ENCODE results near the gene MYL7. TPM values are rescaled to one million over a fixed set of nuclear protein-coding genes. Genes with fewer than 3 reads are reported as not detected.

The MYL7 gene
- total RNA-seq, 1 experiment from 2014 or later: not detected

- no peak overlapping the region for H3K27ac ChIP-seq (ENCODE audit: low read depth, low read length, poor library complexity, severe bottlenecking)
- no peak for DNase-seq (ENCODE audit: low spot score)
- intact Hi-C loops (cut with micrococcal nuclease; ENCODE audit: unreplicated experiment): no loop called here
- TF ChIP-seq CTCF (conservative IDR thresholded peaks at IDR 0.05; ENCODE audit: low read depth, low read length): no peak
- no peak for TF ChIP-seq EZH2 (IDR thresholded peaks at IDR 0.05; ENCODE audit: borderline replicate concordance, low read depth, low read length, poor library complexity, severe bottlenecking)
- no peaks in the 10 kb centered on the region for H3K36me3 ChIP-seq (ENCODE audit: insufficient read depth, low read length, poor library complexity, severe bottlenecking)
- H3K4me1 ChIP-seq (ENCODE audit: insufficient read depth, low read length, poor library complexity, severe bottlenecking): no peaks in the 10 kb centered on the region
- no peaks in the 10 kb centered on the region for H3K27me3 ChIP-seq (replicated peaks; ENCODE audit: insufficient read depth, low read depth, low read length, poor library complexity)
- no TSS peak for BruUV-seq (replicated peaks)
- ChIA-PET CTCF (no interaction called here), POLR2A (ENCODE audit: low non-redundant PET) (no interaction called here)
- no peak overlapping the region for H3K4me3 ChIP-seq (ENCODE audit: low read depth, low read length, poor library complexity, severe bottlenecking)
- H3K9me3 ChIP-seq (ENCODE audit: low read depth, low read length, poor library complexity, severe bottlenecking): no peaks in the 10 kb centered on the region
Observed at GRCh38 chr7:44148166-44148565, 7.0 kb upstream of the MYL7 start.

- H3K27ac ChIP-seq (ENCODE audit: low read depth, low read length, poor library complexity, severe bottlenecking): no peak overlapping the region
Observed at GRCh38 chr7:44147026-44147991, 6.2 kb upstream of the MYL7 start.

More at GRCh38 chr7:44147026-44147991, 6.2 kb upstream of the MYL7 start:
- Histone ChIP-seq H3K9me3 (ENCODE audit: low read depth, low read length, poor library complexity, severe bottlenecking) (no peaks in the 10 kb centered on the region), H3K4me1 (ENCODE audit: insufficient read depth, low read length, poor library complexity, severe bottlenecking) (no peaks in the 10 kb centered on the region), H3K27me3 (replicated peaks; ENCODE audit: insufficient read depth, low read depth, low read length, poor library complexity) (no peaks in the 10 kb centered on the region), H3K36me3 (ENCODE audit: insufficient read depth, low read length, poor library complexity, severe bottlenecking) (no peaks in the 10 kb centered on the region), H3K4me3 (ENCODE audit: low read depth, low read length, poor library complexity, severe bottlenecking) (no peak overlapping the region)
- BruUV-seq (replicated peaks): no TSS peak
- no peak for TF ChIP-seq EZH2 (IDR thresholded peaks at IDR 0.05; ENCODE audit: borderline replicate concordance, low read depth, low read length, poor library complexity, severe bottlenecking)
- TF ChIP-seq CTCF (conservative IDR thresholded peaks at IDR 0.05; ENCODE audit: low read depth, low read length): no peak
- ChIA-PET POLR2A (ENCODE audit: low non-redundant PET) (no interaction called here), CTCF (no interaction called here)
- no peak for DNase-seq (ENCODE audit: low spot score)
- intact Hi-C loops (cut with micrococcal nuclease; ENCODE audit: unreplicated experiment): no loop called here

Measured in A673 (cell line).